Mononuclear cell (primary cell): ENCODE results near the gene EPX. TPM values are rescaled to one million over a fixed set of nuclear protein-coding genes. Genes with fewer than 3 reads are reported as not detected.

Source experiments
- H3K27me3 ChIP-seq: 2 replicates; pipeline ENCODE4 v1.6.0; 2011; ENCODE audit warnings: low read length, control low read depth; ENCODE audit not compliant: insufficient read depth
- H3K4me1 ChIP-seq: 2 replicates; pipeline ENCODE4 v1.5.1; 2011; ENCODE audit warnings: mild to moderate bottlenecking, low read length, control low read depth; ENCODE audit not compliant: insufficient read depth
- H3K4me3 ChIP-seq: 2 replicates; pipeline ENCODE4 v1.5.1; 2011; ENCODE audit warnings: mild to moderate bottlenecking, low read length, moderate library complexity
- H3K9me3 ChIP-seq: 2 replicates; pipeline ENCODE4 v1.5.1; 2011; ENCODE audit warnings: low read depth, mild to moderate bottlenecking, control low read depth, low read length
- total RNA-seq: library from RNA; depleted of rRNA; stranded (reverse); fragments of >200 nt; gene quantifications from one replicate; pipeline ENCODE4 v1.2.3, GENCODE V29; 2012

The EPX gene
- total RNA-seq, 1 donor, result under 0.01 TPM

- no peaks in the 10 kb centered on the region for H3K9me3 ChIP-seq
- peaks cover 20% of the 10 kb centered on the region for H3K27me3 ChIP-seq
- no peak overlapping the region for H3K4me3 ChIP-seq
- peaks cover 21% of the 10 kb centered on the region for H3K4me1 ChIP-seq
These were observed 39.1 kb downstream of the EPX start for GRCh38 chr17:58231641-58232040.

- Histone ChIP-seq H3K4me3 (no peak overlapping the region), H3K9me3 (no peaks in the 10 kb centered on the region)
These were observed 40.2 kb downstream of the EPX start for GRCh38 chr17:58232707-58233156.

GRCh38 chr17:58233543-58233942 lies 41.0 kb downstream of the EPX start:
- no peaks in the 10 kb centered on the region for H3K9me3 ChIP-seq
- peaks cover 21% of the 10 kb centered on the region for H3K27me3 ChIP-seq
- no peak overlapping the region for H3K4me3 ChIP-seq
- peaks cover 21% of the 10 kb centered on the region for H3K4me1 ChIP-seq

More at GRCh38 chr17:58232707-58233156, 40.2 kb downstream of the EPX start:
- H3K27me3 ChIP-seq, result peaks cover 21% of the 10 kb centered on the region
- H3K4me1 ChIP-seq, result peaks cover 21% of the 10 kb centered on the region

GRCh38 chr17:58234512-58234911 lies 42.0 kb downstream of the EPX start:
- Histone ChIP-seq H3K9me3 (no peaks in the 10 kb centered on the region), H3K4me1 (peaks cover 21% of the 10 kb centered on the region), H3K27me3 (peaks cover 18% of the 10 kb centered on the region), H3K4me3 (no peak overlapping the region)

- H3K9me3 ChIP-seq, result no peaks in the 10 kb centered on the region
- H3K27me3 ChIP-seq, result peaks cover 23% of the 10 kb centered on the region
- H3K4me1 ChIP-seq, result peaks cover 21% of the 10 kb centered on the region
- no peak overlapping the region for H3K4me3 ChIP-seq
These were observed 43.3 kb downstream of the EPX start for GRCh38 chr17:58235821-58236220.

GRCh38 chr17:58236394-58236793 lies 43.9 kb downstream of the EPX start:
- Histone ChIP-seq H3K27me3 (peaks cover 23% of the 10 kb centered on the region), H3K4me3 (no peak overlapping the region), H3K4me1 (peaks cover 21% of the 10 kb centered on the region), H3K9me3 (no peaks in the 10 kb centered on the region)

- peaks cover 5% of the 10 kb centered on the region for H3K4me1 ChIP-seq
- no peak within 1 kb of the TSS for H3K4me3 ChIP-seq
- peaks cover 32% of the 10 kb centered on the region for H3K27me3 ChIP-seq
- H3K9me3 ChIP-seq, result no peaks in the 10 kb centered on the region
These were observed 45.7 kb downstream of the EPX start, which contains the start of gene LPO for GRCh38 chr17:58238147-58238634. TSS of gene LPO (plus strand) at chr17:58238584. CDS start at chr17:58242980, 4,396 bp downstream.

- Histone ChIP-seq H3K4me3 (no peak overlapping the region), H3K4me1 (no peaks in the 10 kb centered on the region), H3K9me3 (no peaks in the 10 kb centered on the region), H3K27me3 (peaks cover 25% of the 10 kb centered on the region)
These were observed 47.5 kb downstream of the EPX start for GRCh38 chr17:58239987-58240386.

GRCh38 chr17:58242171-58242784 lies 49.8 kb downstream of the EPX start:
- H3K4me3 ChIP-seq, result no peak overlapping the region
- peaks cover 16% of the 10 kb centered on the region for H3K27me3 ChIP-seq
- no peaks in the 10 kb centered on the region for H3K9me3 ChIP-seq
- no peaks in the 10 kb centered on the region for H3K4me1 ChIP-seq

GRCh38 chr17:58244963-58245362 lies 52.4 kb downstream of the EPX start:
- Histone ChIP-seq H3K4me3 (no peak overlapping the region), H3K9me3 (no peaks in the 10 kb centered on the region), H3K27me3 (peaks cover 20% of the 10 kb centered on the region), H3K4me1 (peaks cover 21% of the 10 kb centered on the region)

GRCh38 chr17:58245428-58246103 lies 53.0 kb downstream of the EPX start:
- Histone ChIP-seq H3K27me3 (peaks cover 22% of the 10 kb centered on the region), H3K4me3 (no peak overlapping the region), H3K4me1 (peaks cover 23% of the 10 kb centered on the region), H3K9me3 (no peaks in the 10 kb centered on the region)

- H3K9me3 ChIP-seq, result no peaks in the 10 kb centered on the region
- peaks cover 23% of the 10 kb centered on the region for H3K4me1 ChIP-seq
These were observed 53.7 kb downstream of the EPX start for GRCh38 chr17:58246104-58246740.

GRCh38 chr17:58246781-58247180 lies 54.3 kb downstream of the EPX start:
- no peak overlapping the region for H3K4me3 ChIP-seq
- H3K27me3 ChIP-seq, result peaks cover 22% of the 10 kb centered on the region
- H3K9me3 ChIP-seq, result no peaks in the 10 kb centered on the region
- H3K4me1 ChIP-seq, result peaks cover 23% of the 10 kb centered on the region

More at GRCh38 chr17:58246104-58246740, 53.7 kb downstream of the EPX start:
- Histone ChIP-seq H3K4me3 (no peak overlapping the region), H3K27me3 (peaks cover 22% of the 10 kb centered on the region)

- Histone ChIP-seq H3K9me3 (no peaks in the 10 kb centered on the region), H3K27me3 (peaks cover 17% of the 10 kb centered on the region), H3K4me3 (no peak overlapping the region), H3K4me1 (peaks cover 23% of the 10 kb centered on the region)
These were observed 55.2 kb downstream of the EPX start for GRCh38 chr17:58247511-58248363.
